HG02610 (cell line): Measurements from ENCODE around the gene FCRL2.
A peak's percentile ranks its signal among the peaks of the same experiment; 100 is the strongest.

Source experiments
- ATAC-seq: cut with Tn5 transposase; IDR thresholded peaks from one replicate; pipeline ENCODE4 v1.9.1; 2021; ENCODE audit warnings: mild to moderate bottlenecking, moderate library complexity; ENCODE audit not compliant: unreplicated experiment

FCRL2 gene, protein sequence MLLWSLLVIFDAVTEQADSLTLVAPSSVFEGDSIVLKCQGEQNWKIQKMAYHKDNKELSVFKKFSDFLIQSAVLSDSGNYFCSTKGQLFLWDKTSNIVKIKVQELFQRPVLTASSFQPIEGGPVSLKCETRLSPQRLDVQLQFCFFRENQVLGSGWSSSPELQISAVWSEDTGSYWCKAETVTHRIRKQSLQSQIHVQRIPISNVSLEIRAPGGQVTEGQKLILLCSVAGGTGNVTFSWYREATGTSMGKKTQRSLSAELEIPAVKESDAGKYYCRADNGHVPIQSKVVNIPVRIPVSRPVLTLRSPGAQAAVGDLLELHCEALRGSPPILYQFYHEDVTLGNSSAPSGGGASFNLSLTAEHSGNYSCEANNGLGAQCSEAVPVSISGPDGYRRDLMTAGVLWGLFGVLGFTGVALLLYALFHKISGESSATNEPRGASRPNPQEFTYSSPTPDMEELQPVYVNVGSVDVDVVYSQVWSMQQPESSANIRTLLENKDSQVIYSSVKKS

DNA sequence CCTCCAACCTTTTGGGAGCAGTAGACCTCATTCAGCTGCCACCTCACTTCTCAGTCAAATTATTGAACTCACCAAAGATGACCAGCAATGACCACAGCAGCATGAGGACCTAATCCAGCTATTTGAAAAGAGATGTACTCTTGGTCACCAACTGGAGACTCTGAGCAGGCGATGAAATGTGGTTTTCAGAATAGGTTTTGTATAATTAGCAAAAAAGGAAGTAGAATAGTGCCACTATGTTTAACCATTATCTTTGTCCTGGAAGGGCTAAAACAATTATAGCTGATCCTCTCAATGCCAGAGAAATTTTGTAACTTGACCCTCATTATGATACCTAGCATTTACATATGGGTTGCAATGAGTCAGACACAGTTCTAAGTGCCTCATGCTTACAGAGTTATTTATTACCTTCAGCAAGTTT, at the start of gene FCRL2:
FCRL2 (minus strand) TSS at position 162 of the 421 bp plus-strand sequence; CDS start at position 103, 59 bp downstream.
- ATAC-seq, result peak; percentile 73

DNA sequence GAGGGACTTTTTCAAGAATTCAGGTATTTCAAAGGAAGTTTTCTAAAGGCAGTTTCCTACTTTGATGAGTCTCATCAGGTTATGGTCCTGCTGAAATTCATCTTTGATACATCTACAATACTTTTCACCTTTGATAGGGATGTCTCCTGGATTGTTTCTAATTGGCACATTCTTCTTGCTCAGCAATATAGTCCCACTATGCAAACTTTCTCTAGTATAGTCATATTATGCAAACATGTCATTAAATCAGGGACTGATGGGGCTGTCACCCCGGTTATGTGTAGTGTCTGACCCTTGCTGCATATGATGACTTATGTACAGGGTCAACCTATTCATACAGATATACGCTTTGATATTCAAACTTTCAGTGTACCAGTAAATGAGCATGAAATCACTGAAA, 43.4 kb upstream of the FCRL2 start:
- no peak for ATAC-seq

DNA sequence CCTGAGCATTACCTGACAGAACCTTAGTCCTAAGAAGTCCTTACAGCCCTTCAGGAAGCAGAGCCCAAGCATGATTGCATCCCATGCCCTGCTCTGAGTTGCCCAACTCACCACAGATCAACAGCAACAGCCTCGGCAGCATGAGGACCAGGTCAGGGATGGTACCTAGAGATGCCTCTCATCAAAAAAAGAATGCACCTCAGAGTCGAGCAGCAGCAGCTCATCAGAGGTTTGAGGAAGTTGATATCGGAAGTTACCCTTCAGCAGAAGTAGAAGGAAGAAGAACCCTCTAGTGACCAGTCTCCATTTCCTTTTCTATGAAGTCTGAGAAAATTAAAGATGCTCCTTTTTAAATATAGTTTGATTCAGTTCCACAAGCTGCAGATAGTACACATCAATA, 43.0 kb upstream of the FCRL2 start, which contains the start of gene FCRL1:
FCRL1 (minus strand) TSS at position 225 of the 400 bp plus-strand sequence; CDS start at position 142, 83 bp downstream.
- no peak for ATAC-seq

DNA sequence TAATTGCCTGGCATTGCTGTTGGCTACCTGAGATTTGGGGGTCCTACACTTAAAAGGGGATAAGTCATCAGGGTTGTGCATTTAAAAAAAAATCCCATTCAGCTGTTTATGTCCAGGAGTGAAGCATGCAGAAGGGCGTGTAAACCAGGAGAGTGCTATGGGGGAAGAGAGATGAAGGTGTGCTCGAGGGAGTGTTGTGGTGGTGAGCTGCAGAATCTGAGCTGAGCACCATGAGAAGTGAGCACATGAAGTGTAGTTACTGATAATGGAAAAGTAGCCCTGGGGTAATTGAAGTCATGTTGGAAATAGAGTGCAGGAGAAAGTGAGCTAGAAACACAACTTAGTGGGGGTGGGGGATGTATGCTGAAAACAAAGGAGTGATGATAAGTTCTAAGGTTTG, 42.3 kb upstream of the FCRL2 start:
- ATAC-seq, result no peak

DNA sequence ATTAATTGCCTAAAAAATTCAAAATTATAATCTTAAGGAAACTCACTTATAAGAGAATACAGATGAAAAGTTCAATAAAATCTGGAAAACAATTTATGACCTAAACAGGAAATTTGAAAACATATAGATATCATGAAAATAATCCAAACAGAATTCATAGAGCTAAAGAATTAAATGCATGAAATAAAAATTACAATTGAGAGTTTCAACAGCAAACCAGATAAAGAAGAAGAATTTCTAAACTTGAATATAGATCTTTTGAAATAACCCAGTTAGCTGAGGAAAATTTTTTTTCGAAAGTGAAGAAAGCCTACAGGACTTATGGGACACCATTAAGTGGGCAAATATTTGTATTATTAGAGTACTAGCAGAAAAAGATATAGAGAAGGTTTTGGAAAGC, 36.3 kb upstream of the FCRL2 start:
- ATAC-seq, result no peak

DNA sequence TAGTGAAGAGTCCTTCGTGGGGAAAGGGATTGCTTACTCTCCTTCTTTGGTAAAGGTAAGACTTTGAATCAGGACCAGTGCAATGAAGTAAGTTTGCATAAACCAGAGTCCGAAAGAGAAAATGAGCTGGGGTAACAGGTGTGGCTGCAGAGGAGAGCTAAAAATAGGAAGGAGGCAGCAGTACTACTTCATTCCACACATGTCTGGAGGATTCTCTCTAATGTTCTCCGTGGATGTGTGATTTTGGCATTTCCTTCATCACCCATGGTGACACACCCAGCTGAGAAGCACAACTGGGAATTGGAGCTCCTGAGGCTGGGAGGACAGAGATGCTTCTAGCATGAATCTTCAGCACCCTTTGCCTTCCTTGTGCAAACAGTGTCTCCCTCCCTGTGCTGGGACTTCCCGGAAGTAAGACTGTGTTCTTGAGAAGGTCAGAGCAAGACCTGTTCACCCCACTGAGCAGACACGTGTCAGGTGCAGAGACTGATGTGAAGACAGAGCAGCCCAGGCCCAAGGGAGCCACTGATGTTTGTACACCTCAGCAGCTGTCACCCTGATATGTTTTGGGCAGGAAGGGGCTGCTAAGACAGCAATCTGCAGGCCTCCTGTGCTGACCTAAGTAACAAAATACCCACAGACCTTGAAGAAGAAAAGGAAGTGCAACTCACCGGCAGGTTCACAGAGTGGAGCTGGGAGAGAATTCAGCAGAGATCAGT, 29.7 kb upstream of the FCRL2 start:
- ATAC-seq, result peak; percentile 89

DNA sequence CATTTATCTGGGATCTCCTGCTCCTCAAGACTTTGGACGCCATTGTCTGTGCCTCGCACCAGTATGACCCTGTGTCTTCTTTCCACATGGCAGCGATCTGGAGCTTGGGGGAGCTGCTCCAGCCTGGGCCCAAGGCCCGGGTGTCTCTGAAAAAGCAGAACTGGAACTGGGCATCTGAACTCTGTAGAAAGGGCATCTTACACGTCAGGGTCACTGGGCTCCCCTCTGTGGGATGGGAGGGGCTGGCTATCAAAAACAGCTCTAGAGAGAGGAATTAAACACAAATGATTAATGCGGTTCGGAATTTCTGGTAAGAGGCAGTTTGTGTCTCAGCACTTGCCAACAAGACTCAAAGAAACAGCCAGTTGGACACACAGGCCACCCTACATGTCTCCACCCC, 26.9 kb upstream of the FCRL2 start:
- no peak for ATAC-seq

DNA sequence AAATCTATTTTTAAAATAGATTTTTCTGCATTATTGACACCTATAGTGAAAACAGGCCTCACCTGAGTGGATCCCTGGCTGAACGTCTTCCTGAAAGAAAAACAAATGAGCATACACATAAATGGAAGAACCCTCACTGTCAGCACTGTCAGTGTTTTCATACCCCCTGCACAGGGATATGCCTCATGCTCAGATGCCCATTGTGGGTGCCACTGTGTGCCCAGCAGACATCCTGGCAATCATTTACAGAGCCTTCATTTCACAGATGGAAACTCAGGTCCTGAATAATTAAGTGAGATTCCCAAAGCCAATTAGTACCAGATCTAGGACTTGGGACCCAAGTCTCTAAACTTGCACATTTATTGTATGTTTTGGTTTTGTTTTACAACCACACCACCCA, 23.1 kb upstream of the FCRL2 start:
- no peak for ATAC-seq

DNA sequence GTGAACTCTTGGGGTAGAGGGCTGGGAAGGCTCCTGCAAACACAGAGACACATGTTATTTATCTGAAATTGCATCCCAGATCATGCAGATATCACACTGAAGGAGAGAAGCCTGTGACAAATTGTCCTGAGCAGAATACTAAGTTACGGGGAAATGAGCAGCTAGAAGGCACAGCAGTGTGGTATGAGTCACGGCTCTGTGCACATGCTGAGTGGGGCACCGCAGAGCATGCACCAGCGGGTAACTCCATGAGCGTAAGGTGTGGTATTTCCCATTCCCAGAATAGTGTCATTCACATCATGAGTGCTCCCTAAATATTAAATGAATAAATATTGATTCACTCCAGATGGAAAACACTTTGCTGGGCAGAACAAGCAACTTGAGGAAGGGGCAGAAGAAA, 21.3 kb upstream of the FCRL2 start:
- no peak for ATAC-seq

DNA sequence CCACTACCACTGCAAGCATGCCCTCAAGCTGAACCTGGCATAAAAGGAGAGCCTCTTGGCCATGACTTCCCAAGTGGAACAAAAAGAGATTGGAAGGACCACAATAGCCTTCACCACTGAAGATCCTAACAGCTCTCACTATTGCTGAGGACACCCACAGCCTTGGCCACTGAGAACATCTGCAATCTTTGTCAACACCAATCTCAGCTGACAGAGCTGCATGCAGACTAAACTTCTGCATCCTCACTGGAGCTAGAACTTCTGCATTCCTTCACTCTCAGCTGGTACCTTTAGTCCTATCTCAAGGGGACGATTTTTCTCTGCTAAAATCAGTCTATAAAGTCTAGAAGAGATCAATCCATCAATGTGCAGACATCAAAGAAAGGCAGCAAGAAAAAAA, 8.3 kb upstream of the FCRL2 start:
- no peak for ATAC-seq

DNA sequence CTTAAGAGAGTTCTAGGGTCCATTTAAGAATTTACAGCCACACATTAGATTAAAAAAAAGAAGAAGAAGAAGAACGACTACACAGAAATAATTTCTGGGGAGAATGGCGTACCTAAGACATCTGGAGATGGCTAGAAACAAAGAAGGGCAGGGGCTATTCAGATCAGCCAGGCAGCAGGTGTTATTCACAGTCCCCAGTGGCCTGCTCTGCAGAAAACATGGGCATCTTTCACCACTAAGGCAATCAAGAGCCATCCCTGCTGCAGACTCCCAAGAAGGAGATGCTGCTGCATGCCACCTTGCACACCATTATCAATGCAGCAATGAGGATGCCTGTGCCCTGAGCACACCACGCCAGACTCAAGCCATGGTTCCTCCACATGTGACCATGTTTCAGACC, 7.9 kb upstream of the FCRL2 start:
- no peak for ATAC-seq

DNA sequence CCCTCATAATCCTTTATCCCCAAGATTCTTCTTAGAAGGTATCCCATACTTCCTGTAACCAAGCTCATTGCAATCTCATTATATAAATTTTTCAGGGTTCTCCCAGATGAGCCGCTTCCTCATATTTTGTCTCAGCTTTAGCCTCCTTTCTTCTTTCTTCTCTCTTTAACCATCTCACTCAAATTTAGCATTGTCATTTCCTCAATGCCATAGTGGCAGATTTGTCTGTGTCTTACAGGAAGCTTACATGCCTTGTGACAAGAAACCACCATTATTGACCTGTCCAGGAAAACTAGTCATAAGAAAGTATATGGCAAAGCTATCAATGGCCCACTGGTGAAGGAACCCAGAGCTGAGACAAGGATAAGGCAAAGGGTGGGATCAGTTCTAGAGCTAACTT, 6.0 kb upstream of the FCRL2 start:
- no peak for ATAC-seq

DNA sequence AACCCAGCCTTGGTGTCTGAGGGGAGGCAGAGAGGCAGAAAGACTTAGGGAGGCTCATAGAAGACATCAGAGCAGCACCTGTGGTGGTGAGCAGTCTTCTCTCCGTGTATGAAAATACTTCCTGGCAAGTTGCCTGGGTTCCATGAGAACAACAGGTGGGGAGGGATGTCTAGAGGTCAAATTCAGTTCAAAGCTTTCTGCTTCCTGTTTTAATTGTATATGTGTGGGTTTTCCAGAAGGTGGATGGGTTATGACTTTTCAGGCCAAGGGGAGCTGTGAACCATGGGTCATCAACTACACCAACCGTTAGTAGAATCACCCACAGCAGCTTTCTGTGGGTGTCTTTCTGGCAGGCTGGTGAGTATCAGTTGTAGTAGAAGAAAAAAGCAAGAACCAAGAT, 4.1 kb upstream of the FCRL2 start:
- peak; percentile 59 for ATAC-seq

DNA sequence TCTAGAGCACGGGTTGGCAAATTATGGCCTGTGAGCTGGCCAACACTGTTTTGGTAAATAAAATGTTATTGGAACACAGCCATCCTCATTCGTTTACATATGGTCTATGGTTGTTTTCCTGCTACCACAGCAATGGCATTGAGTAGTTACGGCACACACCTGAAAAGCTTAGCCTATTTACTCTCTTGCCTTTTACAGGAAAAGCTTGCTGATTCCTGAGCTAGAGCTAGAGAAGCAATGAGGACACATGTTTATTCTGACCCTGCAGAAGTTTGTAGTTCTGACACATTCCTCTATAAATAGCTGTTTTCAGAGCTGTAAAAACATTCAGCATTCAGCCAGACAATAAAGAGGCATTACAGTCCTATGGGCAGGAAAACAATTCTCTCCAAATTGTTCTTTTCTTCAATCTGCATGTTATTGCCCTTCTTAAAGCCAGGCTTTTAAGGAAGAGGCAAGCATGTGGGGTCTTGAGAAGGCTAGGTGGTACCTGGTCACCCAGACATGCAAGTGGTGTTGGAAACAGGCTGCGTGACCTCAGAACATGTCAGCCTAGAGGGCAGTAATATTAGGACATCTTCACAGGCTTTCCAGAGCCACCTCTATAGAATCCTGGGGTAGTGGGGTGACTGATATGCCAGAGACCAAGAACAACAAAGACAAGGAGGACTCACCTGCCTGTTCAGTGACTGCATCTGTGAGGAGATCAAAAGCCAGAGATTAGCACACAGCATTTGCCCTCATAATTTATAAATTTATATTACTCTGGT, 1.6 kb downstream of the FCRL2 start:
- ATAC-seq, result no peak

DNA sequence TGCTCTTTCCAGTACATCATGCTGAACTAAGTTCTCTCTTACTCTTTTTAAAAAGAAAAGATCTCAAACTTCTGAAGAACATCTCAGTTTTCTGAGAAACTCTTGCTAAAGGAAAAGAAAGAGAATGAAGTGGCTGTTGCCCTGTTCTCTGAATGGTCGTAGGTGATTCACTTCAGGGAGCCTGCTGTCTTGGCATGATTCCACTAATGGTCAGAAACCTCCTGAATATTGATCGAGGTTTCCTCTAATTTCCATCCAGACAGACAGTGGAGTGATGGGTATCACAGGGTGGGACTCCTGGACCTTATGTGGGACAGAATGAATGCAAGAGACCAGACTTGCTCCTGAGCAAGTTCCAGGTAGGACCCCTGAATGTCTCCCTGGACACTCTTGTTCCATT, 2.5 kb downstream of the FCRL2 start:
- ATAC-seq, result no peak

DNA sequence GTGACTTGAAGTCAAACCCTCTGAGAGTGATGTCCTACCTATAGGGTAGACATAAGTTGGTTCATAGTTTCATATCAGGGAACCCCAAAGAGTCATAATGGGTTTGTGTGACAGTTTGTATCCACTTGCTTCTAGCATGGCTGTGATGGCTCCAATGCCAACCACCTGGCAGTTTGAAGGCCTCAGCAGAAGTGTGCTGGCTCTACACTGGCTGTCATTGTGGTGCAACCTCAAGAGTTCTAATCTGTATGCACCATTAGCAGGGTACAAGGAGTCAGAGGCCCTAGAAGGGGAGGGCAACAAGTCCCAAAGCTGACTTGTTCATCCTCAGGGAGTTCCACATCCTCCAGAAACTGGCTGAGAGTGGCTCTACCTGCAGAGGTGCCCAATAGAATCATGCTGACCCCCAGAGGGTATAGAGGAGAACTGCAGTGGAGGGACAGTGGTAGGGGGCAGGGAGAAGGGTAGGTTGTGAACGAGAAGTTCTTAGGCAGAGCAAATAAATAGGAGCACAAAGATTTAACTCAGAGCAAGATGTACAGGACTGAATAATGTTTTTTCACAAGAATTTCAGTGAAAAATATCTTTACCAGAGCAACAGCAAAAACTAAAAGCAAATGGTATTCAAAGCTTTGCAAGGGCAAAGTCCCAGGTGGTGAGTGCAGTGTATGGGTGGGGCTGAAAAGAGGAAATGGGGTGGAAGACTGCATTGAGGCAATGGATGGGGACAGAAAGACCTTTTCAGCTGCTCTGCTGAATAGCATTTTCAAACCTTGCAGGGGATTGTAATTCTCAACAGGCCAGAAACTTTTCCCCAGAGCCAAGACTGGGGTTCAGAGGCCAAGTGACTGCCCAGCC, 3.2 kb downstream of the FCRL2 start:
- ATAC-seq, result peak; percentile 69

DNA sequence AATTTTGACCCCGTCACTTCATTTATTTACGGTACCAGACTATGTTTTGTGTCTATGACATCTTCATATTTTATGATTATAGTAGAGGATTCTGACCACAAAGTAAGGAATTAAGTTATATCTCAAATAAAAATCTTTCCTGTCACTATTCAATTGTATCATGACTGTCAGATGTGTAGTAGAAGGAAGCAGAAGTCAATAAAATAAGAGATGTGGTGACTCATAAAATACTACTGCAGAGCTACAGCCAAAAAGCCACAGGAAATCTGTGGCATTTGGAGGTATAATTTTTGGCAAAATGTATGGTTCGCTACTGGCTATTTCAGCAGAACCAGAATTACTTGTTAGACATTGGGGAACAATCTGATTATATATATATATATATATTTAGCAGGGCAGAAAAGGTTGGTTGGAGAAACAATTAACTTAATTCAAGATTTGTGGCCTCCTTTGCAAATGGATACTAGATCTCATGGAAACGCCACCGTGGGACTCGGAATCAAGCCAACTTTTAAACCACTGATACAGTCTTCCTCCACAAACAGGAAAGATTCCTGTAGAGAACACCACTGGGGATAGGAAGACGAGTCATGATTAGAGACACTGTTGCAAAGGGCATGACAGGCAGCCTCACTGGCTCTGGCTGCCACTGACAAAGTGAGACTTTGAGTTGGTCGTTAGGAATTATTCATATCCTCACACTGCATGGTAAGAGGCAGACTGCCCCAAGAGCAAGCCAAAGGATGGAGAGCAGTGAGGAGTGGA, 5.1 kb downstream of the FCRL2 start:
- ATAC-seq, result no peak

DNA sequence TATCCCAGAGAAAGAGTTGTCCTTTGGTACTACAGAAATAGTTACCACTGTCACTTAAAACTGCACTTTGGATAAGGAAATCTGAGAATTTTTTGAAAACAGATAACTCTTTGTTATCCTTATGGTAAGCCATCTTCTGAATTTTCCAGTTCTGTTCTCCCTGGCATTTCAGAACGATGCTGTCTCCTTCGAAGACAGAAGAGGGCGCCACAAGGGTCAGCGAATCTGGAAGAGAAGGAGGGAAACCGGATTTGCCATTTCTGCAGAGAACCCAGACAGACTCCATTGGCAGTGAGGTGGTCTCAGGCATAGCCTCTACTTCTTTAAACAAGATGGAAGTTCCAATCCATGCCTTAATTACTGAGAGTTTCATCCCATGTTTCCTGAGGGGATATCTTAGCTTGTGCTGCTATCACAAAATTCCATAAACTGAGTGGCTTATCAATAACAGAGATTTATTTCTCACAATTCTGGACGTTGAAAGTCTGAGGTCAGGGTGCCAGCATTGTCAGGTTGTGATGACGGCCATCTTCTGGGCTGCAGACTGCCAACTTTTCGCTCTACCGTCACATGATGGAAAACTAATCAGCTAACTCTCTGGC, 6.4 kb downstream of the FCRL2 start:
- no peak for ATAC-seq

DNA sequence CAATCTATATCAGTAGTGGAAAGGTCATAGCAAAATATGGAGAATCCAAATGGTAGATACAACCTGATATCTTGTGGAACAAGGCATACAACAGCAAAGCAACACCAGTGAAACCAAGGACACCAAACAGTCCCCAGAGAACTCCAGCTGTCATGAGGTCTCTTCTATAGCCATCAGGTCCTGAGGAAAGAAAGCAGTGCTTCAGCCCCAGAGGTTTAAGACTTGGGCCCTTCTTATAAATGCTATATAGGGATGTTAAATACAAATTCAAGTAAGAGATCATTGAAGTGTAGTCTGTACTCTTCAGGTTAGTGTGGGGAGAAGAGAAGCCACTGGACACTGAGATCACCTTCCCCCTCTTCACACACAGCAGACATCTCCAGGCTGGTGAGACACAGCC, 10.1 kb downstream of the FCRL2 start:
- ATAC-seq, result no peak
